Ureter (tissue), 1 donor: ENCODE results near the gene ZMYND12. TPM values are rescaled to one million over a fixed set of nuclear protein-coding genes. Genes with fewer than 3 reads are reported as not detected.
A peak's percentile ranks its signal among the peaks of the same experiment; 100 is the strongest.

Source experiments
- DNase-seq: peaks from one replicate; pipeline ENCODE4 v3.0.0-alpha.2; 2020; ENCODE audit warnings: low spot score
- total RNA-seq: library from RNA; stranded (reverse); gene quantifications from one replicate; pipeline ENCODE4 v1.2.4, GENCODE V29; 2023
- donor health status: DM: yes; HTN: yes; CAD: no.

The ZMYND12 gene
- total RNA-seq, 1 donor from 2014 or later = 2.7 TPM

GRCh38 chr1:42392967-42393848 is 62.6 kb downstream of the ZMYND12 start:
- DNase-seq = no peak

GRCh38 chr1:42392255-42392654 is 63.6 kb downstream of the ZMYND12 start:
- no peak for DNase-seq

GRCh38 chr1:42386051-42386450 is 69.8 kb downstream of the ZMYND12 start:
- no peak for DNase-seq

GRCh38 chr1:42385283-42385682 is 70.5 kb downstream of the ZMYND12 start:
- no peak for DNase-seq

- no peak for DNase-seq
These were observed 74.5 kb downstream of the ZMYND12 start for GRCh38 chr1:42381280-42381673.

GRCh38 chr1:42380586-42381279 is 75.1 kb downstream of the ZMYND12 start, which contains the start of gene RIMKLA:
Gene RIMKLA (plus strand): TSS chr1:42380792. CDS start chr1:42380935, 143 bp downstream.
- peak; percentile 46 for DNase-seq

Other genes starting within 250 kb of the ZMYND12 start
- 71.0 TPM for gene FOXJ3, start 120.8 kb downstream of the ZMYND12 start, total RNA-seq
- 2.3 TPM for gene RIMKLA, start 75.2 kb downstream of the ZMYND12 start, total RNA-seq
- 77.5 TPM for gene PPCS, start 521 bp upstream of the ZMYND12 start, total RNA-seq
- 8.9 TPM for gene CCDC30, start 7.3 kb upstream of the ZMYND12 start, total RNA-seq
- 27.8 TPM for gene PPIH, start 202.4 kb upstream of the ZMYND12 start, total RNA-seq
- gene YBX1, start 226.4 kb upstream of the ZMYND12 start, total RNA-seq = 424 TPM